Measurements from ENCODE around the gene PPP1R9B.
A peak's percentile ranks its signal among the peaks of the same experiment; 100 is the strongest.

The PPP1R9B gene

GRCh38 chr17:50163843-50164696 lies 13.6 kb upstream of the PPP1R9B start:
- peaks cover 41% of the 10 kb centered on the region for H3K4me1 Mint-ChIP-seq (ENCODE audit: low read depth)
- H3K36me3 Mint-ChIP-seq (ENCODE audit: low read depth): no peaks in the 10 kb centered on the region
- H3K27ac Mint-ChIP-seq: no peak overlapping the region
- H3K4me3 Mint-ChIP-seq: no peak overlapping the region
- intact Hi-C loops (cut with micrococcal nuclease): loop anchor here (5.0 kb wide), 1 partner anchor 37 kb away; no protein-coding TSS in a partner anchor
- no peaks in the 10 kb centered on the region for H3K9me3 Mint-ChIP-seq
- peaks cover 50% of the 10 kb centered on the region for H3K27me3 Mint-ChIP-seq

DNA sequence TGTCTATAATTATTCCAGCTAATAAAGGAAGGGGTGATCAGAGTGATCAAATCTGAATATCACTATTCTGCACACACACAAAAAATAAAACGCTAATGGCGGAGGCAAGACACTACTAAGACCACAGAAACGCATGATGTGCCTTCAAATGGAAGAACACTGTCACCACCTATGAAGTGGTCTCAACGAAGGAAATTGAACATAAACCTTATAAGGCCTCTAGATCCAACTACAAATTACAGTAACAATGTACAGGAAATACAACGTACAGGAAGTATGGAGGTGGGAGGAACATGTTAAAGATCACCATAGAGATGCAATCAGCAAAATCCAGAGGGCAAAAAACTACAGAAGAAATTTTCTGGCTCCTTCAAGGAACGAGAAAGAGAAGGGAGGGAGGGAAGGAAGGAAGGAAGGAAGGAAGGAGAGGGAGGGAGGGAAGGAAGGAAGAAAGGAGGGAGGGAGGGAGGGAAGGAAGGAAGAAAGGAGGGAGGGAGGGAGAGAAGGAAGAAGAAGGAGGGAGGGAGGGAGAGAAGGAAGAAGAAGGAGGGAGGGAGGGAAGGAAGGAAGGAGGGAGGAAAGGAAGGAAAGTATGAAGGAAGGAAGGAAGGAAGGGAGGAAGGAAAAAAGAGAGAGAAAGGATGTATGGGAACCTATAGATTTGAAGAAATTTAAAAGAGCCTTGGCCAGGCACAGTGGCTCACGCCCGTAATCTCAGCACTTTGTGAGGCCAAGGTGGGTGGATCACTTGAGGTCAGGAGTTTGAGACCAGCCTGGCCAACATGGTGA lies 12.2 kb upstream of the PPP1R9B start:
- H3K27me3 Mint-ChIP-seq: peaks cover 36% of the 10 kb centered on the region
- H3K4me3 Mint-ChIP-seq: no peak overlapping the region
- H3K4me1 Mint-ChIP-seq (ENCODE audit: low read depth): peaks cover 35% of the 10 kb centered on the region
- no peak overlapping the region for H3K27ac Mint-ChIP-seq
- H3K36me3 Mint-ChIP-seq (ENCODE audit: low read depth): no peaks in the 10 kb centered on the region
- no peaks in the 10 kb centered on the region for H3K9me3 Mint-ChIP-seq
- intact Hi-C loops (cut with micrococcal nuclease): loop anchor here (5.0 kb wide), 1 partner anchor 35 kb away; no protein-coding TSS in a partner anchor

DNA sequence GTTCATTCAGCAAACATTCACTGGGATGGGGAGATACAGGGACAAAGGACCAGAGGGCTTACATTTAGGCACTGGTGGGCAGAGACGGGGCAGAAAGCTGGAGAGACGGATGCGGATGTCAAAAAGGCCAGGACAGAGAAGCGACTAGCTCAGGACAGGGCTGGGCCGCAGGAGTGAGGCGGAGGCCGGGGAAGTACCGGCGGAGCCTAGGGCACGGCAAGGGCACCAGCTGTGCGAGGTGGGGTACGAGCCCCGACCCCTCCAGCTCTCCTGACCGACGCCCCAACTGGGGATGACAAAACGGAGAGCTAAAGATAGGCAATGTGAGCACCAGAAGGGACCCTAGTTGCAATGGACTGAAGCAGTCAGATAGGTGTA lies 11.4 kb upstream of the PPP1R9B start:
- Mint-ChIP-seq H3K27me3 (peaks cover 33% of the 10 kb centered on the region), H3K4me1 (ENCODE audit: low read depth) (peaks cover 35% of the 10 kb centered on the region), H3K9me3 (no peaks in the 10 kb centered on the region), H3K36me3 (ENCODE audit: low read depth) (no peaks in the 10 kb centered on the region), H3K4me3 (no peak overlapping the region), H3K27ac (no peak overlapping the region)
- intact Hi-C loops (cut with micrococcal nuclease): loop anchor here (5.0 kb wide), 1 partner anchor 35 kb away; no protein-coding TSS in a partner anchor

GRCh38 chr17:50161023-50161910 lies 10.8 kb upstream of the PPP1R9B start:
- Mint-ChIP-seq H3K9me3 (no peaks in the 10 kb centered on the region), H3K4me3 (peak overlapping the region; percentile 59), H3K27me3 (peaks cover 32% of the 10 kb centered on the region)

GRCh38 chr17:50157891-50158290 lies 7.4 kb upstream of the PPP1R9B start:
- Mint-ChIP-seq H3K27me3 (peaks cover 25% of the 10 kb centered on the region), H3K9me3 (no peaks in the 10 kb centered on the region), H3K27ac (no peak overlapping the region), H3K4me1 (ENCODE audit: low read depth) (peaks cover 47% of the 10 kb centered on the region), H3K36me3 (ENCODE audit: low read depth) (no peaks in the 10 kb centered on the region), H3K4me3 (no peak overlapping the region)
- intact Hi-C loops (cut with micrococcal nuclease): loop anchor here (10.0 kb wide), 1 partner anchor 63 kb away; the partner anchor contains the start of gene PDK2

More at GRCh38 chr17:50161023-50161910, 10.8 kb upstream of the PPP1R9B start:
- Mint-ChIP-seq H3K36me3 (ENCODE audit: low read depth) (no peaks in the 10 kb centered on the region), H3K4me1 (ENCODE audit: low read depth) (peaks cover 35% of the 10 kb centered on the region), H3K27ac (no peak overlapping the region)
- intact Hi-C loops (cut with micrococcal nuclease): loop anchor here (5.0 kb wide), 1 partner anchor 34 kb away; no protein-coding TSS in a partner anchor

DNA sequence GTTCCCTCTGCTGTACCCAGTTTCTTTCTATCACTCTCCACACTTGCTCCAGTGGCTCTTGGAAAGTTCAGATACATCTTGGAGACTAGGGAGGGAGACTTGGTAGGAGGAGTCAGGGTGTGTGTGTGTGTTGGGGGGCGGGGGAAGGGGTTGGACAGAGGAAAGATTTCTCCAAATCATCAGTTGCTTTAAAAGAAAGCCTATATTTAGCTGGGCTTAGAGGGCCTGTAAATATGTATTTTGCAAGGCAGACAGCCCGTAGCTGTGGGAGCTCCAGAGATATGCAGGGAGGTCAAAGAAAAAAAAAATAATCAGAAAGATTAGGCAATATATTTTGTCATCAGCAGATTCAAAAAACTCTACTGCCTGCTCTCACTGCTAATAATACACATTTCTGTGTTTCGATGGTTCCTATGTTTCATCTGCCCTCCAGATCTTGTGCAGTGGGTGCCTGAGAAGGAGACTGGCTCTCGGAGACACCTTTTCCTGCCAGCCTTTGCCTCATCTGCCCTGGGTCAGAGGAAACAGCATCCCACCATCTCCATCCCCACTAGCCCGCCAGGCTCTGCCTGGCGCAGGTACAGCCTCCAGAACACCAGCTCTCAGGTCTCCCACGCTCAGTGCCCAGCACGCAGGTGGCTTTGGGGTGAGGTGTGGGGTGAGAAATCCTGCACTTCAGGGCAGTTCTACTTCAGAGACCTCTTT lies 4.8 kb upstream of the PPP1R9B start:
- Mint-ChIP-seq H3K9me3 (no peaks in the 10 kb centered on the region), H3K36me3 (ENCODE audit: low read depth) (peaks cover 6% of the 10 kb centered on the region), H3K27ac (no peak overlapping the region), H3K4me1 (ENCODE audit: low read depth) (peaks cover 36% of the 10 kb centered on the region), H3K27me3 (peaks cover 8% of the 10 kb centered on the region), H3K4me3 (no peak overlapping the region)
- intact Hi-C loops (cut with micrococcal nuclease): loop anchor here (10.0 kb wide), 1 partner anchor 60 kb away; the partner anchor contains the start of gene PDK2

GRCh38 chr17:50154604-50155003 lies 4.1 kb upstream of the PPP1R9B start:
- H3K27ac Mint-ChIP-seq: peak overlapping the region; percentile 5
- peaks cover 3% of the 10 kb centered on the region for H3K27me3 Mint-ChIP-seq
- intact Hi-C loops (cut with micrococcal nuclease): loop anchor here (10.0 kb wide), 1 partner anchor 60 kb away; the partner anchor contains the start of gene PDK2
- peaks cover 36% of the 10 kb centered on the region for H3K4me1 Mint-ChIP-seq (ENCODE audit: low read depth)
- H3K36me3 Mint-ChIP-seq (ENCODE audit: low read depth): peaks cover 10% of the 10 kb centered on the region
- H3K9me3 Mint-ChIP-seq: no peaks in the 10 kb centered on the region
- no peak overlapping the region for H3K4me3 Mint-ChIP-seq

GRCh38 chr17:50153650-50154575 lies 3.4 kb upstream of the PPP1R9B start:
- Mint-ChIP-seq H3K27me3 (no peaks in the 10 kb centered on the region), H3K4me3 (no peak overlapping the region), H3K36me3 (ENCODE audit: low read depth) (peaks cover 17% of the 10 kb centered on the region), H3K27ac (peak overlapping the region; percentile 5), H3K4me1 (ENCODE audit: low read depth) (peaks cover 36% of the 10 kb centered on the region), H3K9me3 (no peaks in the 10 kb centered on the region)
- intact Hi-C loops (cut with micrococcal nuclease): loop anchor here (10.0 kb wide), 1 partner anchor 59 kb away; the partner anchor contains the start of gene PDK2

DNA sequence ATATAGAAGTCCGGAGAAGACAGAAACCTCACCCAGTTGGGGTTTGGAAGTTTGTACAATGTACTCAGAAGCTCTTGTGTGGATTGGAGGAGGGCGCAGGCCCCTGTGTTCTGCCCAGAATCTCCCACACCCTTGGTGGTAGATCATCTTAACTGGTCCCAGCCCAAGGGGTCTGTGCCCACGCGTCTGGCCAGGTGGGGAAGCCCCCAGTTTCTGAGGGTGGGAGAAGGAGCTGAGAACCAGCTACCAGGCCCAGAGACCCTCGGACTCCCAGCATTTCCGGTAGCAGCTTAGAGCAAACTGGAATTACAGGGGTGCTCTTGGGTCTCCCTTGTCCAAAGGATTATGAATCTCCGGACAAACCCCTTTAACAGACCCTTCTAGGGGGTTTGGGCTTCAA lies 2.3 kb upstream of the PPP1R9B start:
- peaks cover 36% of the 10 kb centered on the region for H3K4me1 Mint-ChIP-seq (ENCODE audit: low read depth)
- no peaks in the 10 kb centered on the region for H3K9me3 Mint-ChIP-seq
- intact Hi-C loops (cut with micrococcal nuclease): loop anchor here (10.0 kb wide), 1 partner anchor 58 kb away; the partner anchor contains the start of gene PDK2
- H3K36me3 Mint-ChIP-seq (ENCODE audit: low read depth): peaks cover 29% of the 10 kb centered on the region
- H3K4me3 Mint-ChIP-seq: no peak overlapping the region
- no peaks in the 10 kb centered on the region for H3K27me3 Mint-ChIP-seq
- peak overlapping the region; percentile 80 for H3K27ac Mint-ChIP-seq

GRCh38 chr17:50151937-50152547 lies 1.6 kb upstream of the PPP1R9B start:
- Mint-ChIP-seq H3K9me3 (no peaks in the 10 kb centered on the region), H3K4me1 (ENCODE audit: low read depth) (peaks cover 42% of the 10 kb centered on the region), H3K4me3 (peak overlapping the region; percentile 89), H3K27me3 (no peaks in the 10 kb centered on the region), H3K36me3 (ENCODE audit: low read depth) (peaks cover 35% of the 10 kb centered on the region), H3K27ac (peak overlapping the region; percentile 80)
- intact Hi-C loops (cut with micrococcal nuclease): loop anchor here (10.0 kb wide), 1 partner anchor 57 kb away; the partner anchor contains the start of gene PDK2

- Mint-ChIP-seq H3K27me3 (no peaks in the 10 kb centered on the region), H3K9me3 (no peaks in the 10 kb centered on the region), H3K4me1 (ENCODE audit: low read depth) (peaks cover 49% of the 10 kb centered on the region), H3K27ac (peak overlapping the region; percentile 80), H3K36me3 (ENCODE audit: low read depth) (peaks cover 43% of the 10 kb centered on the region), H3K4me3 (peak overlapping the region; percentile 89)
- intact Hi-C loops (cut with micrococcal nuclease): loop anchor here (10.0 kb wide), 1 partner anchor 56 kb away; the partner anchor contains the start of gene PDK2
These were observed 812 bp upstream of the PPP1R9B start for GRCh38 chr17:50151041-50151936.

All from dendritic cell treated with granulocyte-macrophage colony-stimulating factor and Interleukin-4, amounts not matched to agents 40 ng/mL and 50 ng/mL, for 4 days (primary cell).